Measurements from ENCODE around the gene SLC50A1. TPM values are rescaled to one million over a fixed set of nuclear protein-coding genes. Genes with fewer than 3 reads are reported as not detected.

The SLC50A1 gene, protein sequence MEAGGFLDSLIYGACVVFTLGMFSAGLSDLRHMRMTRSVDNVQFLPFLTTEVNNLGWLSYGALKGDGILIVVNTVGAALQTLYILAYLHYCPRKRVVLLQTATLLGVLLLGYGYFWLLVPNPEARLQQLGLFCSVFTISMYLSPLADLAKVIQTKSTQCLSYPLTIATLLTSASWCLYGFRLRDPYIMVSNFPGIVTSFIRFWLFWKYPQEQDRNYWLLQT
- total RNA-seq (2014; rRNA removed) = 24.7 and 31.8 TPM in 2 replicates
- 32.2 TPM for polyA plus RNA-seq (2012)

- peak; percentile 86 for DNase-seq (ENCODE audit: low read depth)
Measured at GRCh38 chr1:155135415-155136028, at the start of gene SLC50A1. Gene SLC50A1 (plus strand): TSS chr1:155135852. CDS start chr1:155135912, 60 bp downstream.

GRCh38 chr1:155086128-155086741 is 49.4 kb upstream of the SLC50A1 start:
- DNase-seq (ENCODE audit: low read depth) = peak; percentile 29

DNA sequence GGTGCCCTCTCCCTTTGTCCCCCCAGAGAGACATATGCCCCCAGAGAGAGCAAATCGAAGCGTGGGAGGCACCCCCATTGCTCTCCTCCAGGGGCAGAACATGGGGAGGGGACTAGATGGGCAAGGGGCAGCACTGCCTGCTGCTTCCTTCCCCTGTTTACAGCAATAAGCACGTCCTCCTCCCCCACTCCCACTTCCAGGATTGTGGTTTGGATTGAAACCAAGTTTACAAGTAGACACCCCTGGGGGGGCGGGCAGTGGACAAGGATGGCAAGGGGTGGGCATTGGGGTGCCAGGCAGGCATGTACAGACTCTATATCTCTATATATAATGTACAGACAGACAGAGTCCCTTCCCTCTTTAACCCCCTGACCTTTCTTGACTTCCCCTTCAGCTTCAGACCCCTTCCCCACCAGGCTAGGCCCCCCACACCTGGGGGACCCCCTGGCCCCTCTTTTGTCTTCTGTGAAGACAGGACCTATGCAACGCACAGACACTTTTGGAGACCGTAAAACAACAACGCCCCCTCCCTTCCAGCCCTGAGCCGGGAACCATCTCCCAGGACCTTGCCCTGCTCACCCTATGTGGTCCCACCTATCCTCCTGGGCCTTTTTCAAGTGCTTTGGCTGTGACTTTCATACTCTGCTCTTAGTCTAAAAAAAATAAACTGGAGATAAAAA is 48.7 kb upstream of the SLC50A1 start:
- DNase-seq (ENCODE audit: low read depth) = no peak

- peak; percentile 53 for DNase-seq (ENCODE audit: low read depth)
Measured at GRCh38 chr1:155091071-155092051, 44.3 kb upstream of the SLC50A1 start.

GRCh38 chr1:155092131-155092530 is 43.5 kb upstream of the SLC50A1 start:
- DNase-seq (ENCODE audit: low read depth) = no peak

- no peak for DNase-seq (ENCODE audit: low read depth)
Measured at GRCh38 chr1:155092641-155093040, 43.0 kb upstream of the SLC50A1 start.

GRCh38 chr1:155093911-155094621 is 41.6 kb upstream of the SLC50A1 start:
- no peak for DNase-seq (ENCODE audit: low read depth)

GRCh38 chr1:155094622-155094948 is 41.1 kb upstream of the SLC50A1 start:
- DNase-seq (ENCODE audit: low read depth) = no peak

DNA sequence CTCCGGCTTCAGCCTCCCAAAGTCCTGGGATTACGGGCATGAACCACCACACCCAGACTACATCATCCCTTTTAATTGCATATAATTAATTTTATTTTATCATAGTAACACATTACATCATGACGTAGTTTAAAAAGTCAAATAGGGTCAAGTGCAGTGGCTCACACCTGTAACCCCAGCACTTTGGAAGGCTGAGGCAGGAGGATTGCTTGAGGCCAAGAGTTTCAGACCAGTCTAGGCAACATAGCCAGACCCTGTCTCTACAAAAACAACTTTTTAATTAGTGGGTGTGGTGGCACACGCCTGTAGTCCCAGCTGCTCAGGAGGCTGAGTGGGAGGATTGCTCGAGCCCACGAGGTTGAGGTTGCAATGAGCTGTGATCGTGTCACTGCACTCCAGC is 36.3 kb upstream of the SLC50A1 start:
- no peak for DNase-seq (ENCODE audit: low read depth)

- DNase-seq (ENCODE audit: low read depth) = no peak
Measured at GRCh38 chr1:155103325-155103724, 32.3 kb upstream of the SLC50A1 start.

DNA sequence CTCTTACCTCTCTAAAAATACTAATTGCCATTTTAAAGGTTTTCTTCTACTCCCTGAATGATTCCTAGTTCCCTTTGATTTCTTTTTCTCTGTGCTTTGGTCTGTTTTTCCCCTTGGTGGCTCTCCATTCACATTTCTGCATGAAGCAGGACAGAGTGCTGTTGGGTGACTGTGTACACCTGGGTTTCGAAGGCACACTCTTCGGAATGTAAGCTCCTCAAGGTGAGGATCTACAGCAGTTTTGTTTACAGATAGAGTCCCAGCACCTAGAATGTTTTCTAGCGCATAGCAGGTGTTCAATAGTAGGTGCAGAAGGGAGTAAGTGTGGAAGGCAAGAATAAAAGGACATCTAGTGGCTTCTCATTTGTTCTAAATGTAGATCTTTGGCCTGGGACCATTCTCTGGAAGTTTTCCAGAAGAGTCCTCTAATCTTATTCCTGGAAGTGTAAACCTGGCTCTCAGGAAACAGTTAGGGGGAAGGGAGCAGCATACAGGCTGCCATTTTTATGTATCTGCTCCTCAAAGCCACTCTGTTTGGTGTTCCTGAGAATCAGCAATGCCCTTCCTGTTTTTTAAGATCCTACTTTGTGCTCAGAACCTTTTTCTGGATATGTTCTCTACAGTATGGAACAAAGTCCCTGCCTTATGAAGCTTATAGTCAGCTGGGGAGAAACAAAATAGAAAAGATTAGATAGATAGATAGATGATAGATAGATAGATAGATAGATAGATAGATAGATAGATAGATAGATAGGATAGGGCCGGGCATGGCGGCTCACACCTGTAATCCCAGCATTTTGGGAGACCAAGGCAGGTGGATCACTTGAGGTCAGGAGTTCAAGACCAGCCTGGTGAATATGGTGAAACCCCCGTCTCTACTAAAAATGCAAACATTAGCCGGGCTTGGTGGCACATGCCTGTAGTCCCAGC is 30.8 kb upstream of the SLC50A1 start:
- no peak for DNase-seq (ENCODE audit: low read depth)

- DNase-seq (ENCODE audit: low read depth) = no peak
Measured at GRCh38 chr1:155105604-155106011, 30.0 kb upstream of the SLC50A1 start.

- no peak for DNase-seq (ENCODE audit: low read depth)
Measured at GRCh38 chr1:155106862-155107261, 28.8 kb upstream of the SLC50A1 start.

GRCh38 chr1:155107309-155108264 is 28.1 kb upstream of the SLC50A1 start:
- no peak for DNase-seq (ENCODE audit: low read depth)

GRCh38 chr1:155108296-155108695 is 27.4 kb upstream of the SLC50A1 start:
- no peak for DNase-seq (ENCODE audit: low read depth)

- DNase-seq (ENCODE audit: low read depth) = no peak
Measured at GRCh38 chr1:155110381-155110780, 25.3 kb upstream of the SLC50A1 start.

DNA sequence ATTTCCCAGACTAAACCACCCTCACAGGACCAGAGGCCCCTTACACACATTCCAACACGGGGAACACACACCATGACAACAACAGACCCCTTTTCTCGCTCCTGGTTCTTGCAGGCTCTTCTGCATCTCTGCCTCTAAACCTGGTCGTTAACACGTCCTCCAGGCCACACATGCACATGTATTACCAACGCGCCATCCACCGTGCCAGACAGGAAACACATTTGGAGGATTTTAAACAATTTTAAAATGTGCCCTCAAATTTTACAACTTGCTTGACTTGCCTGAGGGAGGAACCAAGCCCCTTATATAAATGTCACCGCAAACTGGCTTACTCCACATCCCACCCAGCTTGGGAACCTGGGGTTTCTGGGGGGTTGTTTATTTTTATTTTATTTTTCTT is 24.8 kb upstream of the SLC50A1 start:
- no peak for DNase-seq (ENCODE audit: low read depth)

- no peak for DNase-seq (ENCODE audit: low read depth)
Measured at GRCh38 chr1:155113450-155113980, 22.1 kb upstream of the SLC50A1 start.
